HepG2 (cell line): ENCODE results near the gene SLC4A7. TPM values are rescaled to one million over a fixed set of nuclear protein-coding genes. Genes with fewer than 3 reads are reported as not detected.

Experiments
- CEBPB ChIP-seq: IDR thresholded peaks from 2 replicates; pipeline ENCODE4 v1.6.1; 2011; ENCODE audit warnings: low read depth, low read length, improper control_type of control experiment, borderline replicate concordance
- EZH2 ChIP-seq: conservative IDR thresholded peaks from 2 replicates; pipeline ENCODE4 v1.6.1; 2012; ENCODE audit warnings: mild to moderate bottlenecking, low read depth, low read length, moderate library complexity
- HMG20A ChIP-seq: IDR thresholded peaks from 2 replicates; pipeline ENCODE4 v1.6.1; 2016; ENCODE audit warnings: borderline replicate concordance
- HNRNPK ChIP-seq: fragments of 200-400 bp; formaldehyde crosslinking; IDR thresholded peaks from 2 replicates; pipeline ENCODE4 v1.6.1; 2018; ENCODE audit warnings: low read length, low read depth, moderate library complexity, mild to moderate bottlenecking; ENCODE audit not compliant: poor library complexity, severe bottlenecking
- KLF9 ChIP-seq: IDR thresholded peaks from 2 replicates; pipeline ENCODE4 v1.6.1; 2016; ENCODE audit warnings: low read depth
- PAF1 ChIP-seq: IDR thresholded peaks from 2 replicates; pipeline ENCODE4 v1.6.1; 2016; ENCODE audit warnings: missing genetic modification reagents, missing compliant biosample characterization
- SRY ChIP-seq: sonication (generic); formaldehyde crosslinking; IDR thresholded peaks from 2 replicates; pipeline ENCODE4 v1.8.0; 2022; ENCODE audit warnings: mild to moderate bottlenecking, missing genetic modification reagents
- ZNF121 ChIP-seq: sonication (generic); formaldehyde crosslinking; IDR thresholded peaks from 2 replicates; pipeline ENCODE4 v1.5.0; 2020; ENCODE audit warnings: mild to moderate bottlenecking, missing genetic modification reagents
- ZNF501 ChIP-seq: sonication (generic); formaldehyde crosslinking; IDR thresholded peaks from 2 replicates; pipeline ENCODE4 v1.5.1; 2020; ENCODE audit warnings: mild to moderate bottlenecking, moderate library complexity, missing genetic modification reagents
- ZNF567 ChIP-seq: sonication (generic); formaldehyde crosslinking; IDR thresholded peaks from 2 replicates; pipeline ENCODE4 v1.8.1; 2023; ENCODE audit warnings: mild to moderate bottlenecking, missing genetic modification reagents, borderline replicate concordance
- polyA plus RNA-seq, 8 experiments: library from polyadenylated mRNA; depleted of rRNA in 3 of 8; stranded (reverse) in 7 of 8; unstranded in 1 of 8; fragments of >200 nt; fragmentation: Illumina TruSeq in 4 of 8; extraction: Trizol in 4 of 8; gene quantifications; 2 replicates each; pipeline versions ENCODE4 v1.2.1 to v1.2.3, GENCODE V29; 2011 to 2016; ENCODE audit warnings: low read depth in 4 of 8, missing spikeins in 1 of 8, mixed read lengths in 1 of 8; ENCODE audit not compliant: insufficient read depth in 1 of 8
- total RNA-seq, 5 experiments: library from RNA; depleted of rRNA; stranded (reverse); fragments of >200 nt; fragmentation: Illumina TruSeq; extraction: Trizol; gene quantifications; 2 replicates each; pipeline ENCODE4 v1.2.3, GENCODE V29; 2016; ENCODE audit warnings: low read depth in 1 of 5
- TF ChIP-seq, protein P1 (sequence below): sonication (generic); formaldehyde crosslinking; IDR thresholded peaks from 2 replicates; pipeline ENCODE4 v1.4.0; 2020; ENCODE audit warnings: mild to moderate bottlenecking, missing genetic modification reagents, borderline replicate concordance
- TF ChIP-seq, protein P2 (sequence below): sonication (generic); formaldehyde crosslinking; IDR thresholded peaks from 2 replicates; pipeline ENCODE4 v1.9.0; 2022; ENCODE audit warnings: missing genetic modification reagents, mild to moderate bottlenecking, borderline replicate concordance
- TF ChIP-seq, protein P3 (sequence below): sonication (generic); formaldehyde crosslinking; IDR thresholded peaks from 2 replicates; pipeline ENCODE4 v1.4.0; 2020; ENCODE audit warnings: mild to moderate bottlenecking, missing genetic modification reagents
- TF ChIP-seq, protein P4 (sequence below): sonication (generic); formaldehyde crosslinking; IDR thresholded peaks from 2 replicates; pipeline ENCODE4 v1.8.1; 2023; ENCODE audit warnings: mild to moderate bottlenecking, missing genetic modification reagents
- TF ChIP-seq, protein P5 (sequence below): sonication (generic); formaldehyde crosslinking; IDR thresholded peaks from 2 replicates; pipeline ENCODE4 v1.4.0; 2020; ENCODE audit warnings: mild to moderate bottlenecking, low read depth, missing genetic modification reagents
- TF ChIP-seq, protein P6 (sequence below): sonication (generic); formaldehyde crosslinking; IDR thresholded peaks from 2 replicates; pipeline ENCODE4 v1.4.0; 2020; ENCODE audit warnings: missing genetic modification reagents

The SLC4A7 gene
- total and polyA plus RNA-seq, 2 of the 13 experiments (the other 11 are each of a cell fraction or from before 2014, with no cell fraction given) = 16.4 to 43.8 TPM

DNA sequence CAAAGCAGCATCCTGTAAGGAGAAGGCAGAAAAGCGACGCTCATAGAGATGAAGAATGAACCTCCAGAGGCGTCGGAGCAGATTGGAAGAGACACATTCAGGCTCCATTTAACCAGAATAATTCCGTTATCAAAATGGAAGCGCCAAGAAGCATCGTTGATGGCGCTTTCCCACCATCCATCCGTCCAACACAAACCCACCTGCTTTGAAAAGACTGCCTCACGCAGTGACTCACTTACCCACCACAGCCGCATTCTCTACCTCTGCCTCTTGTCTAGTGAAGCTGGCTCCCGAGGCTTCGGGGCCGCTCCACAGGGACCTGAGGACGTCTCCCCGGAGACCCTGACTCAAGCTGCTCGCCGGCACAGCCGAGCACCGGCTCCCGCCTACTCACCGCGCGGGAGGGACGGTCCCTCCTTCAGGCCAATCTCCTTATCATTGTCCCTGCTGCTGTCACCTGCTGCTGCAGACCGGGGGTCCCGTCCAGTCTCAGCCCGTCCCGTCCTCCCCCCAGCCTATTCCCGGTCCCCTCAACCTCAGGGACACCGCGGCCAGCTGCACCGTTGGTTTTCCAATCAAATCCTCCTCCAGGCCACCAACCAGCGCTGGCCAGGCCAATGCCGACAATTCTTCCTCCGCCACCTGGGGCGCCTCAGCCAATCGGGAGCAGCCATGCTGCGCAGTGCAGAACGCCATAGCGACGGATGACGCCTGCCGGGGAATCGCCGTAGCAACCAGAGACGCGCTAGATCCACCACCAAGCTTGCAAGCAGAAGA is 115.2 kb downstream of the SLC4A7 start, which contains the start of gene NEK10 (continued):
- TF ChIP-seq, protein P1, sequence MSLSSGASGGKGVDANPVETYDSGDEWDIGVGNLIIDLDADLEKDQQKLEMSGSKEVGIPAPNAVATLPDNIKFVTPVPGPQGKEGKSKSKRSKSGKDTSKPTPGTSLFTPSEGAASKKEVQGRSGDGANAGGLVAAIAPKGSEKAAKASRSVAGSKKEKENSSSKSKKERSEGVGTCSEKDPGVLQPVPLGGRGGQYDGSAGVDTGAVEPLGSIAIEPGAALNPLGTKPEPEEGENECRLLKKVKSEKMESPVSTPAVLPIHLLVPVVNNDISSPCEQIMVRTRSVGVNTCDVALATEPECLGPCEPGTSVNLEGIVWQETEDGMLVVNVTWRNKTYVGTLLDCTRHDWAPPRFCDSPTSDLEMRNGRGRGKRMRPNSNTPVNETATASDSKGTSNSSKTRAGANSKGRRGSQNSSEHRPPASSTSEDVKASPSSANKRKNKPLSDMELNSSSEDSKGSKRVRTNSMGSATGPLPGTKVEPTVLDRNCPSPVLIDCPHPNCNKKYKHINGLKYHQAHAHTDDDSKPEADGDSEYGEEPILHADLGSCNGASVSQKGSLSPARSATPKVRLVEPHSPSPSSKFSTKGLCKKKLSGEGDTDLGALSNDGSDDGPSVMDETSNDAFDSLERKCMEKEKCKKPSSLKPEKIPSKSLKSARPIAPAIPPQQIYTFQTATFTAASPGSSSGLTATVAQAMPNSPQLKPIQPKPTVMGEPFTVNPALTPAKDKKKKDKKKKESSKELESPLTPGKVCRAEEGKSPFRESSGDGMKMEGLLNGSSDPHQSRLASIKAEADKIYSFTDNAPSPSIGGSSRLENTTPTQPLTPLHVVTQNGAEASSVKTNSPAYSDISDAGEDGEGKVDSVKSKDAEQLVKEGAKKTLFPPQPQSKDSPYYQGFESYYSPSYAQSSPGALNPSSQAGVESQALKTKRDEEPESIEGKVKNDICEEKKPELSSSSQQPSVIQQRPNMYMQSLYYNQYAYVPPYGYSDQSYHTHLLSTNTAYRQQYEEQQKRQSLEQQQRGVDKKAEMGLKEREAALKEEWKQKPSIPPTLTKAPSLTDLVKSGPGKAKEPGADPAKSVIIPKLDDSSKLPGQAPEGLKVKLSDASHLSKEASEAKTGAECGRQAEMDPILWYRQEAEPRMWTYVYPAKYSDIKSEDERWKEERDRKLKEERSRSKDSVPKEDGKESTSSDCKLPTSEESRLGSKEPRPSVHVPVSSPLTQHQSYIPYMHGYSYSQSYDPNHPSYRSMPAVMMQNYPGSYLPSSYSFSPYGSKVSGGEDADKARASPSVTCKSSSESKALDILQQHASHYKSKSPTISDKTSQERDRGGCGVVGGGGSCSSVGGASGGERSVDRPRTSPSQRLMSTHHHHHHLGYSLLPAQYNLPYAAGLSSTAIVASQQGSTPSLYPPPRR (CRISPR knock-in tag) = no peak
- TF ChIP-seq SRY (CRISPR knock-in tag) (no peak), PAF1 (CRISPR knock-in tag) (no peak), KLF9 (CRISPR knock-in tag) (no peak), HNRNPK (peak; percentile 33), HMG20A (no peak), ZNF501 (CRISPR knock-in tag) (peak; percentile 76), ZNF567 (CRISPR knock-in tag) (no peak), CEBPB (no peak), ZNF121 (CRISPR knock-in tag) (no peak), EZH2 (no peak)
- TF ChIP-seq, protein P2, sequence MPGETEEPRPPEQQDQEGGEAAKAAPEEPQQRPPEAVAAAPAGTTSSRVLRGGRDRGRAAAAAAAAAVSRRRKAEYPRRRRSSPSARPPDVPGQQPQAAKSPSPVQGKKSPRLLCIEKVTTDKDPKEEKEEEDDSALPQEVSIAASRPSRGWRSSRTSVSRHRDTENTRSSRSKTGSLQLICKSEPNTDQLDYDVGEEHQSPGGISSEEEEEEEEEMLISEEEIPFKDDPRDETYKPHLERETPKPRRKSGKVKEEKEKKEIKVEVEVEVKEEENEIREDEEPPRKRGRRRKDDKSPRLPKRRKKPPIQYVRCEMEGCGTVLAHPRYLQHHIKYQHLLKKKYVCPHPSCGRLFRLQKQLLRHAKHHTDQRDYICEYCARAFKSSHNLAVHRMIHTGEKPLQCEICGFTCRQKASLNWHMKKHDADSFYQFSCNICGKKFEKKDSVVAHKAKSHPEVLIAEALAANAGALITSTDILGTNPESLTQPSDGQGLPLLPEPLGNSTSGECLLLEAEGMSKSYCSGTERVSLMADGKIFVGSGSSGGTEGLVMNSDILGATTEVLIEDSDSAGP = peak; percentile 43; the same call in 1 of the 2 replicates
- TF ChIP-seq, protein P3, sequence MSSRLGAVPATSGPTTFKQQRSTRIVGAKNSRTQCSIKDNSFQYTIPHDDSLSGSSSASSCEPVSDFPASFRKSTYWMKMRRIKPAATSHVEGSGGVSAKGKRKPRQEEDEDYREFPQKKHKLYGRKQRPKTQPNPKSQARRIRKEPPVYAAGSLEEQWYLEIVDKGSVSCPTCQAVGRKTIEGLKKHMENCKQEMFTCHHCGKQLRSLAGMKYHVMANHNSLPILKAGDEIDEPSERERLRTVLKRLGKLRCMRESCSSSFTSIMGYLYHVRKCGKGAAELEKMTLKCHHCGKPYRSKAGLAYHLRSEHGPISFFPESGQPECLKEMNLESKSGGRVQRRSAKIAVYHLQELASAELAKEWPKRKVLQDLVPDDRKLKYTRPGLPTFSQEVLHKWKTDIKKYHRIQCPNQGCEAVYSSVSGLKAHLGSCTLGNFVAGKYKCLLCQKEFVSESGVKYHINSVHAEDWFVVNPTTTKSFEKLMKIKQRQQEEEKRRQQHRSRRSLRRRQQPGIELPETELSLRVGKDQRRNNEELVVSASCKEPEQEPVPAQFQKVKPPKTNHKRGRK (CRISPR knock-in tag) = no peak
- TF ChIP-seq, protein P4, sequence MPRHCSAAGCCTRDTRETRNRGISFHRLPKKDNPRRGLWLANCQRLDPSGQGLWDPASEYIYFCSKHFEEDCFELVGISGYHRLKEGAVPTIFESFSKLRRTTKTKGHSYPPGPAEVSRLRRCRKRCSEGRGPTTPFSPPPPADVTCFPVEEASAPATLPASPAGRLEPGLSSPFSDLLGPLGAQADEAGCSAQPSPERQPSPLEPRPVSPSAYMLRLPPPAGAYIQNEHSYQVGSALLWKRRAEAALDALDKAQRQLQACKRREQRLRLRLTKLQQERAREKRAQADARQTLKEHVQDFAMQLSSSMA (CRISPR knock-in tag) = no peak
- TF ChIP-seq, protein P5, sequence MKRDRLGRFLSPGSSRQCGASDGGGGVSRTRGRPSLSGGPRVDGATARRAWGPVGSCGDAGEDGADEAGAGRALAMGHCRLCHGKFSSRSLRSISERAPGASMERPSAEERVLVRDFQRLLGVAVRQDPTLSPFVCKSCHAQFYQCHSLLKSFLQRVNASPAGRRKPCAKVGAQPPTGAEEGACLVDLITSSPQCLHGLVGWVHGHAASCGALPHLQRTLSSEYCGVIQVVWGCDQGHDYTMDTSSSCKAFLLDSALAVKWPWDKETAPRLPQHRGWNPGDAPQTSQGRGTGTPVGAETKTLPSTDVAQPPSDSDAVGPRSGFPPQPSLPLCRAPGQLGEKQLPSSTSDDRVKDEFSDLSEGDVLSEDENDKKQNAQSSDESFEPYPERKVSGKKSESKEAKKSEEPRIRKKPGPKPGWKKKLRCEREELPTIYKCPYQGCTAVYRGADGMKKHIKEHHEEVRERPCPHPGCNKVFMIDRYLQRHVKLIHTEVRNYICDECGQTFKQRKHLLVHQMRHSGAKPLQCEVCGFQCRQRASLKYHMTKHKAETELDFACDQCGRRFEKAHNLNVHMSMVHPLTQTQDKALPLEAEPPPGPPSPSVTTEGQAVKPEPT = no peak
- TF ChIP-seq, protein P6, sequence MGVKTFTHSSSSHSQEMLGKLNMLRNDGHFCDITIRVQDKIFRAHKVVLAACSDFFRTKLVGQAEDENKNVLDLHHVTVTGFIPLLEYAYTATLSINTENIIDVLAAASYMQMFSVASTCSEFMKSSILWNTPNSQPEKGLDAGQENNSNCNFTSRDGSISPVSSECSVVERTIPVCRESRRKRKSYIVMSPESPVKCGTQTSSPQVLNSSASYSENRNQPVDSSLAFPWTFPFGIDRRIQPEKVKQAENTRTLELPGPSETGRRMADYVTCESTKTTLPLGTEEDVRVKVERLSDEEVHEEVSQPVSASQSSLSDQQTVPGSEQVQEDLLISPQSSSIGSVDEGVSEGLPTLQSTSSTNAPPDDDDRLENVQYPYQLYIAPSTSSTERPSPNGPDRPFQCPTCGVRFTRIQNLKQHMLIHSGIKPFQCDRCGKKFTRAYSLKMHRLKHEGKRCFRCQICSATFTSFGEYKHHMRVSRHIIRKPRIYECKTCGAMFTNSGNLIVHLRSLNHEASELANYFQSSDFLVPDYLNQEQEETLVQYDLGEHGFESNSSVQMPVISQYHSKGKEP (CRISPR knock-in tag) = 0 out of 2 replicates have a peak, but pooled peaks have one; percentile 65
